Caco-2 (cell line): ENCODE results near the gene THAP4. TPM values are rescaled to one million over a fixed set of nuclear protein-coding genes. Genes with fewer than 3 reads are reported as not detected.

Experiments used
- BruUV-seq: library from RNA; stranded (reverse); fragments of 400-500 nt; replicated peaks from 2 replicates; lab custom pipeline; 2021; lab: Mats Ljungman, UMichigan
- CTCF ChIA-PET: fragments of 300-600 bp; sonication (Branson Sonifier 250); formaldehyde crosslinking; loops from one replicate; lab custom pipeline; 2022; ENCODE audit warnings: antibody characterized with exemption; lab: Charles Lee
- POLR2A ChIA-PET: fragments of 300-600 bp; sonication (Branson Sonifier 250); formaldehyde crosslinking; loops from one replicate; lab custom pipeline; 2022; ENCODE audit warnings: antibody characterized with exemption; lab: Charles Lee
- DNase-seq, 2 experiments: peaks; one replicate each; pipeline versions ENCODE4 v3.0.0 to v3.0.0-alpha.2; 2020 to 2022
- H3K27me3 ChIP-seq: replicated peaks from 2 replicates; pipeline ENCODE4 v1.6.0; 2011; ENCODE audit warnings: low read length; ENCODE audit not compliant: control insufficient read depth, insufficient read depth
- H3K36me3 ChIP-seq: 2 replicates; pipeline ENCODE4 v1.5.1; 2011; ENCODE audit warnings: low read length; ENCODE audit not compliant: control insufficient read depth, insufficient read depth
- H3K4me1 ChIP-seq: fragments of 250-450 bp; sonication (Bioruptor Pico); 2 replicates; pipeline ENCODE4 v1.5.1; 2020; ENCODE audit warnings: mild to moderate bottlenecking
- H3K4me3 ChIP-seq: 2 replicates; pipeline ENCODE4 v1.5.1; 2011; ENCODE audit warnings: low read depth, mild to moderate bottlenecking, control low read depth, low read length
- H3K9me3 ChIP-seq: fragments of 250-450 bp; sonication (Bioruptor Pico); 2 replicates; pipeline ENCODE4 v1.5.1; 2020; ENCODE audit warnings: mild to moderate bottlenecking, moderate library complexity
- H3K27ac Mint-ChIP-seq: one replicate; pipeline ENCODE4 v1.8.0; 2022; ENCODE audit warnings: mixed read lengths; ENCODE audit not compliant: unreplicated experiment
- H3K27me3 Mint-ChIP-seq: one replicate; pipeline ENCODE4 v1.8.0; 2022; ENCODE audit warnings: mixed read lengths; ENCODE audit not compliant: insufficient read depth, unreplicated experiment
- H3K36me3 Mint-ChIP-seq: one replicate; pipeline ENCODE4 v1.8.0; 2022; ENCODE audit warnings: mild to moderate bottlenecking, mixed read lengths; ENCODE audit not compliant: insufficient read depth, unreplicated experiment
- H3K4me1 Mint-ChIP-seq: one replicate; pipeline ENCODE4 v1.8.0; 2022; ENCODE audit warnings: low read depth, mixed read lengths; ENCODE audit not compliant: unreplicated experiment
- H3K4me3 Mint-ChIP-seq: one replicate; pipeline ENCODE4 v1.8.0; 2022; ENCODE audit warnings: mild to moderate bottlenecking, moderate library complexity, mixed read lengths; ENCODE audit not compliant: unreplicated experiment
- H3K9me3 Mint-ChIP-seq: one replicate; pipeline ENCODE4 v1.8.0; 2022; ENCODE audit warnings: mixed read lengths; ENCODE audit not compliant: unreplicated experiment
- CTCF ChIP-seq, 2 experiments: fragments of 200-600 bp in 1 of 2; IDR thresholded peaks; 1 replicate in 1 of 2; 2 replicates in 1 of 2; pipeline versions ENCODE4 v1.5.1 to v1.8.0; 2011 to 2022; ENCODE audit warnings: antibody characterized with exemption in 1 of 2, control low read depth in 1 of 2, inconsistent platforms in 1 of 2, low read depth in 1 of 2, low read length in 1 of 2, mild to moderate bottlenecking in 1 of 2, moderate library complexity in 1 of 2; ENCODE audit not compliant: insufficient read depth in 1 of 2, severe bottlenecking in 1 of 2, unreplicated experiment in 1 of 2
- intact Hi-C: fragments of 100-400 bp; cut with micrococcal nuclease; formaldehyde crosslinking; loops from one replicate; pipeline ENCODE4 v1.10.0; 2022; ENCODE audit not compliant: unreplicated experiment
- total RNA-seq: library from RNA; stranded (reverse); gene quantifications from 2 replicates; pipeline ENCODE4 v1.2.3, GENCODE V29; 2022

Gene THAP4
- total RNA-seq, 1 experiment from 2014 or later: 37.2 TPM

- POLR2A ChIA-PET: no interaction called here
- intact Hi-C loops: no loop called here
- no peaks in the 10 kb centered on the region for H3K27me3 ChIP-seq
- peaks cover 9% of the 10 kb centered on the region for H3K4me1 Mint-ChIP-seq
- H3K27me3 Mint-ChIP-seq: no peaks in the 10 kb centered on the region
- H3K4me3 Mint-ChIP-seq: no peak overlapping the region
- H3K4me1 ChIP-seq: no peaks in the 10 kb centered on the region
- H3K4me3 ChIP-seq: no peak overlapping the region
- BruUV-seq: no TSS peak
- H3K9me3 Mint-ChIP-seq: no peaks in the 10 kb centered on the region
- no peaks in the 10 kb centered on the region; the same call in 1 of the 2 replicates for H3K9me3 ChIP-seq
- peaks cover 36% of the 10 kb centered on the region for H3K36me3 Mint-ChIP-seq
- DNase-seq: no peak
- CTCF ChIA-PET: no interaction called here
- no peak for TF ChIP-seq CTCF (IDR thresholded peaks at IDR 0.05; ENCODE audit: insufficient read depth in 1 of 2, low read depth in 1 of 2, low read length in 1 of 2, severe bottlenecking in 1 of 2, unreplicated experiment in 1 of 2)
- peaks cover 4% of the 10 kb centered on the region for H3K36me3 ChIP-seq
- H3K27ac Mint-ChIP-seq: no peak overlapping the region
Measured at GRCh38 chr2:241640165-241640795, 3.3 kb upstream of the THAP4 start.

GRCh38 chr2:241639385-241639784, 2.4 kb upstream of the THAP4 start:
- no peak overlapping the region for H3K4me3 ChIP-seq
- peaks cover 4% of the 10 kb centered on the region for H3K36me3 ChIP-seq
- Mint-ChIP-seq H3K36me3 (peaks cover 33% of the 10 kb centered on the region), H3K9me3 (no peaks in the 10 kb centered on the region), H3K4me1 (peaks cover 9% of the 10 kb centered on the region), H3K27me3 (no peaks in the 10 kb centered on the region), H3K4me3 (no peak overlapping the region), H3K27ac (no peak overlapping the region)
- TF ChIP-seq CTCF (IDR thresholded peaks at IDR 0.05; ENCODE audit: insufficient read depth in 1 of 2, low read depth in 1 of 2, low read length in 1 of 2, severe bottlenecking in 1 of 2, unreplicated experiment in 1 of 2): no peak
- ChIA-PET CTCF (no interaction called here), POLR2A (no interaction called here)
- BruUV-seq: no TSS peak
- no peaks in the 10 kb centered on the region for H3K27me3 ChIP-seq
- intact Hi-C loops: no loop called here
- DNase-seq: no peak
- H3K4me1 ChIP-seq: no peaks in the 10 kb centered on the region
- H3K9me3 ChIP-seq: no peaks in the 10 kb centered on the region; the same call in 1 of the 2 replicates

GRCh38 chr2:241638940-241639339, 2.0 kb upstream of the THAP4 start:
- ChIA-PET POLR2A (no interaction called here), CTCF (interaction anchor here (0.6 kb wide), 1 partner anchor 526 kb away, joined by 4 read pairs; no protein-coding TSS in a partner anchor)
- no peak for TF ChIP-seq CTCF (IDR thresholded peaks at IDR 0.05; ENCODE audit: insufficient read depth in 1 of 2, low read depth in 1 of 2, low read length in 1 of 2, severe bottlenecking in 1 of 2, unreplicated experiment in 1 of 2)
- Histone ChIP-seq H3K27me3 (no peaks in the 10 kb centered on the region), H3K36me3 (peaks cover 4% of the 10 kb centered on the region), H3K4me1 (no peaks in the 10 kb centered on the region), H3K9me3 (no peaks in the 10 kb centered on the region; the same call in 1 of the 2 replicates), H3K4me3 (peak overlapping the region; percentile 10; the same call in 1 of the 2 replicates)
- peaks cover 29% of the 10 kb centered on the region for H3K36me3 Mint-ChIP-seq
- no TSS peak for BruUV-seq
- H3K4me1 Mint-ChIP-seq: peaks cover 9% of the 10 kb centered on the region
- H3K27ac Mint-ChIP-seq: no peak overlapping the region
- no peaks in the 10 kb centered on the region for H3K9me3 Mint-ChIP-seq
- DNase-seq: no peak
- H3K4me3 Mint-ChIP-seq: peak overlapping the region; percentile 85
- intact Hi-C loops: no loop called here
- no peaks in the 10 kb centered on the region for H3K27me3 Mint-ChIP-seq
